ENCODE measurements around the gene ANKRD35. TPM values are rescaled to one million over a fixed set of nuclear protein-coding genes. Genes with fewer than 3 reads are reported as not detected.
A peak's percentile ranks its signal among the peaks of the same experiment; 100 is the strongest.
"Not testable (repeated sequence)": the region's sequence is repeated elsewhere in the genome, so short reads cannot be mapped to it uniquely, and the experiment has no call there.

ANKRD35 gene
- polyA plus RNA-seq, 4 donors = 0.61 to 1.8 (median 1.1) TPM; not detected in 1

DNA sequence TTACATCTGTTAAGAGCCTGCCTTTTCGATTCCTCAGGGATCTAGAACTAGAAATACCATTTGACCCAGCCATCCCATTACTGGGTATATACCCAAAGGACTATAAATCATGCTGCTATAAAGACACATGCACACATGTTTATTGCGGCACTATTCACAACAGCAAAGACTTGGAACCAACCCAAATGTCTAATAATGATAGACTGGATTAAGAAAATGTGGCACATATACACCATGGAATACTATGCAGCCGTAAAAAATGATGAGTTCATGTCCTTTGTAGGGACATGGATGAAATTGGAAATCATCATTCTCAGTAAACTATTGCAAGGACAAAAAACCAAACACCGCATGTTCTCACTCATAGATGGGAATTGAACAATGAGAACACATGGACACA lies 34.6 kb upstream of the ANKRD35 start:
- not testable (repeated sequence) for FAIRE-seq; H3K27me3 ChIP-seq (ENCODE audit: control insufficient read depth in 3 of 3, insufficient read depth in 3 of 3, low read length in 3 of 3); H3K27ac ChIP-seq (ENCODE audit: low read depth in 1 of 3, low read length in 2 of 3); DNase-seq; H3K4me3 ChIP-seq (ENCODE audit: low read depth in 1 of 3, low read length in 3 of 3); H3K9me3 ChIP-seq (ENCODE audit: control insufficient read depth in 2 of 2, insufficient read depth in 1 of 2, low read depth in 1 of 2, low read length in 1 of 2)
- Histone ChIP-seq H3K4me1 (ENCODE audit: control insufficient read depth in 3 of 3, insufficient read depth in 2 of 3, low read depth in 1 of 3, low read length in 2 of 3) (peaks cover 0 to 18% (median 4%) of the 10 kb centered on the region in 3 donors), H3K36me3 (ENCODE audit: control insufficient read depth in 3 of 3, insufficient read depth in 2 of 3, low read depth in 1 of 3, low read length in 3 of 3) (peaks cover 0 to 13% (median 0%) of the 10 kb centered on the region in 3 donors)
- 48 to 86% (median 48%) methylated on average over 2 of the region's 4 CpGs for WGBS, 3 donors

DNA sequence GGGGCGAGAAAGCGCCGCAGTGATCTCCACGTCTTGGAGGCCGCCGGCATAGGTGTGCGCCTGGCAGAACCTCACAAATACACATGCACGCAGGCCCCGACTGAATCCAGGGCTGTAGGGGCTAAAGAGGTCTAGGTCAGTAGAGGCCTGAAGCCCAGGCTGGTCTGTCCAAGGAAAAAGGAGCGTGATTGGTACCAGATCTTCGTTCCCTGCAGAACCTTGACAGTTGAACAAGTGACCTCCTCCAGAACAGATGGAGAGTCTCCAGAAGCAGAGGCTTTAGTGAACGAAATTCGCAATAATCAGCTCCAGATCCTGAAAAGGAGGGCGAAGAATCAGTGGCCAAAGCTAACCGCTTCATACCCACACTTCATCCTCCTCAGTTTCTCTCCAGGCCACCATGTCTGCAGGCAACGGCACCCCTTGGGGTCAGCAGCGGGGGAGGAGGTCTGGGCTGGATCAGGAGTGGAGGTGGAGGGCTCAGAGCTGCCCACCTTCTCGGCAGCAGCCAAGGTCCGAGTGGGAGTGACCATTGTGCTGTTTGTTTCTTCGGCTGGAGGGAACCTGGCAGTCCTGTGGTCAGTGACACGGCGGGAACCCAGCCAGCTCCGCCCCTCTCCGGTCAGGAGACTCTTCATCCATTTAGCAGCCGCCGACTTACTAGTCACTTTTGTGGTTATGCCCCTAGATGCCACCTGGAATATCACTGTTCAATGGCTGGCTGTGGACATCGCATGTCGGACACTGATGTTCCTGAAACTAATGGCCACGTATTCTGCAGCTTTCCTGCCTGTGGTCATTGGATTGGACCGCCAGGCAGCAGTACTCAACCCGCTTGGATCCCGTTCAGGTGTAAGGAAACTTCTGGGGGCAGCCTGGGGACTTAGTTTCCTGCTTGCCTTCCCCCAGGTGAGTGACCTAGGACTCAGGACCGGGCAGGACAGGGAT lies 33.6 kb upstream of the ANKRD35 start:
- H3K36me3 ChIP-seq (ENCODE audit: control insufficient read depth in 3 of 3, insufficient read depth in 2 of 3, low read depth in 1 of 3, low read length in 3 of 3) = peaks cover 0 to 17% (median 0%) of the 10 kb centered on the region in 3 donors
- peaks cover 0 to 18% (median 4%) of the 10 kb centered on the region in 3 donors for H3K4me1 ChIP-seq (ENCODE audit: control insufficient read depth in 3 of 3, insufficient read depth in 2 of 3, low read depth in 1 of 3, low read length in 2 of 3)
- FAIRE-seq = no peak
- no peaks in the 10 kb centered on the region for H3K27me3 ChIP-seq (ENCODE audit: control insufficient read depth in 3 of 3, insufficient read depth in 3 of 3, low read length in 3 of 3)
- peak; percentile 45 to 68 for DNase-seq
- H3K4me3 ChIP-seq (ENCODE audit: low read depth in 1 of 3, low read length in 3 of 3) = peak overlapping the region; percentile 58 to 98 (median 59)
- peak overlapping the region; percentile 13 to 95 (median 90) for H3K27ac ChIP-seq (ENCODE audit: low read depth in 1 of 3, low read length in 2 of 3)
- 5 to 10% (median 6%) methylated on average over 33 of the region's 33 CpGs for WGBS, 3 donors
- H3K9me3 ChIP-seq (ENCODE audit: control insufficient read depth in 2 of 2, insufficient read depth in 1 of 2, low read depth in 1 of 2, low read length in 1 of 2) = no peaks in the 10 kb centered on the region

GRCh38 chr1:145918144-145918991 lies 32.7 kb upstream of the ANKRD35 start, which contains the start of gene PEX11B:
Gene PEX11B, minus strand, starts transcription at chr1:145918717. Its CDS starts 29 bp downstream, at chr1:145918688.
- peaks cover 0 to 17% (median 2%) of the 10 kb centered on the region in 3 donors for H3K36me3 ChIP-seq (ENCODE audit: control insufficient read depth in 3 of 3, insufficient read depth in 2 of 3, low read depth in 1 of 3, low read length in 3 of 3)
- DNase-seq (peak; percentile 90 to 96), FAIRE-seq (no peak)
- no peaks in the 10 kb centered on the region for H3K27me3 ChIP-seq (ENCODE audit: control insufficient read depth in 3 of 3, insufficient read depth in 3 of 3, low read length in 3 of 3)
- 0 to 1% (median 1%) methylated on average over 44 to 51 of the region's 51 CpGs for WGBS, 3 donors
- peak within 1 kb of the TSS; percentile 56 to 95 (median 90) for H3K27ac ChIP-seq (ENCODE audit: low read depth in 1 of 3, low read length in 2 of 3)
- peak within 1 kb of the TSS; percentile 58 to 98 (median 59) for H3K4me3 ChIP-seq (ENCODE audit: low read depth in 1 of 3, low read length in 3 of 3)
- H3K4me1 ChIP-seq (ENCODE audit: control insufficient read depth in 3 of 3, insufficient read depth in 2 of 3, low read depth in 1 of 3, low read length in 2 of 3) = peaks cover 0 to 18% (median 4%) of the 10 kb centered on the region in 3 donors
- no peaks in the 10 kb centered on the region for H3K9me3 ChIP-seq (ENCODE audit: control insufficient read depth in 2 of 2, insufficient read depth in 1 of 2, low read depth in 1 of 2, low read length in 1 of 2)

DNA sequence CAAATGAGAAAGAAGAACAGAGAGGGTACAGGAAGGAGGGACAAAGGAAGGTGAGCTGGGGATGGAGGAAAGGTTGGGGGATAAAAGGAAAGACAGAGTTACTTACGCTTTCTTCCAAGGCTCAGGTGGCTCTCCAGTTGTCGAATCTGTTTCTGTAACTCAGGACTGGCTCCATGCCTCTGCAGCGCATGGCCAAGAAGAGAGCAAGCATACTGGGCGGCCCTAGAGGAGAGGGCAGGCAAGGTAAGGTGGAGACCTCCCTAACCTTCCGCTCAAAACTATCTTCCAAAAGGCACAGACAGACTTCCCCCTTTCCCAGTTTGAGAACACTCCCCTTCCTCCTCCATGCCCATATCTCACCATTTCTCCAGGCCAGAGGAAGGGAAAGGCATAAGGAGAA lies 31.9 kb upstream of the ANKRD35 start:
- Histone ChIP-seq H3K36me3 (ENCODE audit: control insufficient read depth in 3 of 3, insufficient read depth in 2 of 3, low read depth in 1 of 3, low read length in 3 of 3) (peaks cover 0 to 17% (median 2%) of the 10 kb centered on the region in 3 donors), H3K27ac (ENCODE audit: low read depth in 1 of 3, low read length in 2 of 3) (peak overlapping the region in 2 of 3 donors; percentile 11 to 90), H3K4me1 (ENCODE audit: control insufficient read depth in 3 of 3, insufficient read depth in 2 of 3, low read depth in 1 of 3, low read length in 2 of 3) (peaks cover 0 to 18% (median 4%) of the 10 kb centered on the region in 3 donors), H3K27me3 (ENCODE audit: control insufficient read depth in 3 of 3, insufficient read depth in 3 of 3, low read length in 3 of 3) (no peaks in the 10 kb centered on the region), H3K4me3 (ENCODE audit: low read depth in 1 of 3, low read length in 3 of 3) (peak overlapping the region; percentile 58 to 98 (median 59)), H3K9me3 (ENCODE audit: control insufficient read depth in 2 of 2, insufficient read depth in 1 of 2, low read depth in 1 of 2, low read length in 1 of 2) (no peaks in the 10 kb centered on the region)
- WGBS, 3 donors = 75 to 84% (median 83%) methylated on average over 5 of the region's 5 CpGs
- DNase-seq (no peak), FAIRE-seq (no peak)

DNA sequence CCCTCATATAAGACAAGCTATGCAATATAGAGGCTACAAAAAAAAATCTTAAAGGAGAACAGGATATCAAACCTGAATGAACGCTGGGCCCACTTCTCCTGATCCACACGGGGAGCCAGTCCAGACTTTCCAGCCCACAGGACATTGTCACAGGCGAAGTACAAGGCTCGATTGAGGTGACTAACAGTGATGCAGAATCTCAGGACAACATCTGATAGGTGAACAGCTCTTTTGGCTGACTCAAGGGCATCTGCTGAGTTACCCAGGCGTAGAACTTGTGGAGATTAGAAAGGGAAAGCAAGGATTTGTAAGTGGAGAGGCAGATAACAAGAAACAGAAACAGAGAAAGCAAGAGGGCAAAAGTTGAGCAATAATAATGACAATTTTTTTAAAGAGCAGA lies 31.1 kb upstream of the ANKRD35 start:
- H3K4me1 ChIP-seq (ENCODE audit: control insufficient read depth in 3 of 3, insufficient read depth in 2 of 3, low read depth in 1 of 3, low read length in 2 of 3) = peaks cover 0 to 18% (median 4%) of the 10 kb centered on the region in 3 donors
- no peak overlapping the region for H3K4me3 ChIP-seq (ENCODE audit: low read depth in 1 of 3, low read length in 3 of 3)
- no peaks in the 10 kb centered on the region for H3K27me3 ChIP-seq (ENCODE audit: control insufficient read depth in 3 of 3, insufficient read depth in 3 of 3, low read length in 3 of 3)
- H3K9me3 ChIP-seq (ENCODE audit: control insufficient read depth in 2 of 2, insufficient read depth in 1 of 2, low read depth in 1 of 2, low read length in 1 of 2) = no peaks in the 10 kb centered on the region
- 65 to 77% (median 67%) methylated on average over 5 of the region's 5 CpGs for WGBS, 3 donors
- peaks cover 4 to 20% (median 8%) of the 10 kb centered on the region in 3 donors for H3K36me3 ChIP-seq (ENCODE audit: control insufficient read depth in 3 of 3, insufficient read depth in 2 of 3, low read depth in 1 of 3, low read length in 3 of 3)
- H3K27ac ChIP-seq (ENCODE audit: low read depth in 1 of 3, low read length in 2 of 3) = no peak overlapping the region
- FAIRE-seq = no peak
- DNase-seq = no peak

GRCh38 chr1:145912128-145912641 lies 26.5 kb upstream of the ANKRD35 start:
- Histone ChIP-seq H3K4me1 (ENCODE audit: control insufficient read depth in 3 of 3, insufficient read depth in 2 of 3, low read depth in 1 of 3, low read length in 2 of 3) (no peaks in the 10 kb centered on the region), H3K27me3 (ENCODE audit: control insufficient read depth in 3 of 3, insufficient read depth in 3 of 3, low read length in 3 of 3) (no peaks in the 10 kb centered on the region), H3K27ac (ENCODE audit: low read depth in 1 of 3, low read length in 2 of 3) (no peak overlapping the region), H3K36me3 (ENCODE audit: control insufficient read depth in 3 of 3, insufficient read depth in 2 of 3, low read depth in 1 of 3, low read length in 3 of 3) (peaks cover 6 to 22% (median 8%) of the 10 kb centered on the region in 3 donors), H3K4me3 (ENCODE audit: low read depth in 1 of 3, low read length in 3 of 3) (no peak overlapping the region), H3K9me3 (ENCODE audit: control insufficient read depth in 2 of 2, insufficient read depth in 1 of 2, low read depth in 1 of 2, low read length in 1 of 2) (no peaks in the 10 kb centered on the region)
- DNase-seq (no peak), FAIRE-seq (no peak)
- 83 to 86% (median 84%) methylated on average over 11 of the region's 11 CpGs for WGBS, 3 donors

DNA sequence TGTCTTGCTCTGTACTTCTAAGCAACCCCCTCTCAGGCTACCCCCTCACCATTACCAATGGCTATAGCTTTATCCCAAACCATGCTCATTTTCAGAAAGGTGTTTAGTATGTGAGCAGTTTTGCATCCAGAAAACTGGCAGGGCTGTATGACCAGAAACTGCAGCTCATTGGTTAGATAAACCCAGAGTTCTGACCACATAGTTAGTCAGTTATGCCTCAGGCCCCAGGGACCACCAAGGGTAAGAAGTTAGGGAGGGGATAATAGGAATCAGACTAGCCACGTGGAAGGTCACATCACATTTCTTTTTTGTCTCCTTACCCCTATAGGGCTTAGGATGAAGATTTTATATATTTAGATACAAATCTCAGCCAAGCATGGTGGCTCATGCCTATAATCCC lies 23.0 kb upstream of the ANKRD35 start:
- no peak overlapping the region for H3K4me3 ChIP-seq (ENCODE audit: low read depth in 1 of 3, low read length in 3 of 3)
- H3K36me3 ChIP-seq (ENCODE audit: control insufficient read depth in 3 of 3, insufficient read depth in 2 of 3, low read depth in 1 of 3, low read length in 3 of 3) = peaks cover 6 to 8% (median 8%) of the 10 kb centered on the region in 3 donors
- no peaks in the 10 kb centered on the region for H3K27me3 ChIP-seq (ENCODE audit: control insufficient read depth in 3 of 3, insufficient read depth in 3 of 3, low read length in 3 of 3)
- 65 to 86% (median 80%) methylated on average over 1 of the region's 1 CpG for WGBS, 3 donors
- H3K27ac ChIP-seq (ENCODE audit: low read depth in 1 of 3, low read length in 2 of 3) = no peak overlapping the region
- DNase-seq (no peak), FAIRE-seq (no peak)
- no peaks in the 10 kb centered on the region for H3K9me3 ChIP-seq (ENCODE audit: control insufficient read depth in 2 of 2, insufficient read depth in 1 of 2, low read depth in 1 of 2, low read length in 1 of 2)
- H3K4me1 ChIP-seq (ENCODE audit: control insufficient read depth in 3 of 3, insufficient read depth in 2 of 3, low read depth in 1 of 3, low read length in 2 of 3) = no peaks in the 10 kb centered on the region
